Mucosa of rectum (tissue), 2 donors: ENCODE data around the gene PPP2R5E.

Source experiments
- H3K27ac ChIP-seq, 2 donors: one replicate each; pipeline ENCODE4 v1.7.0; 2013; ENCODE audit warnings: inconsistent platforms in 2 of 2, low read depth in 2 of 2, low read length in 2 of 2
- H3K27me3 ChIP-seq, 2 donors: one replicate each; pipeline ENCODE4 v1.7.0; 2013; ENCODE audit warnings: low read length in 2 of 2; ENCODE audit not compliant: control insufficient read depth in 2 of 2, insufficient read depth in 2 of 2
- H3K36me3 ChIP-seq, 2 donors: one replicate each; pipeline ENCODE4 v1.7.0; 2013; ENCODE audit warnings: low read length in 2 of 2; ENCODE audit not compliant: control insufficient read depth in 2 of 2, insufficient read depth in 2 of 2
- H3K4me1 ChIP-seq, 2 donors: one replicate each; pipeline ENCODE4 v1.7.0; 2013; ENCODE audit warnings: low read length in 2 of 2, mild to moderate bottlenecking in 1 of 2; ENCODE audit not compliant: control insufficient read depth in 2 of 2, insufficient read depth in 2 of 2
- H3K4me3 ChIP-seq, 2 donors: one replicate each; pipeline ENCODE4 v1.7.0; 2013; ENCODE audit warnings: low read length in 2 of 2
- H3K9ac ChIP-seq, 2 donors: one replicate each; pipeline ENCODE4 v1.7.0; 2013; ENCODE audit warnings: low read length in 2 of 2, low read depth in 1 of 2, mild to moderate bottlenecking in 1 of 2
- H3K9me3 ChIP-seq, 2 donors: one replicate each; pipeline ENCODE4 v1.7.0; 2013; ENCODE audit warnings: low read length in 2 of 2; ENCODE audit not compliant: control insufficient read depth in 2 of 2
- donor health status: healthy.
- donor health status: Normal muscosa, but diverticular disease.

Gene PPP2R5E

DNA sequence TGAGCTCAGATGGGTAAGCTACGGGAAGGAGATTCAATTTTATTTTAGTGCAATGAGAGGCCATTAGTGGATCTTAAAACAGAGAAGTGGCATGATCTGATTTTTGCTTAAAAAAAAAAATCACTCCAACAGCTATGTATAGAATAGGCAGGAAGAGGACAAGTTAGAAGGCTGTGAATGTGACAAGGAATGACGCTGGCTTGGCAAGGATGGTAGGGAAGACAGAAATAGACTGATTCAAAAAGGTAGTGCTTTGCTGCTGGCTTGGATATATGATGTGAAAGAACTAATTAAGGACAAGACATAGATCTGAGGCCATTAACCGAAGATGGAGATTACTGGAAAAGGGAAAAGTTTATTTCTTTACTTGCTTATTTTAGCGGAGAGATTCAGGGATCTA, 119.3 kb downstream of the PPP2R5E start:
- Histone ChIP-seq H3K27ac (no peak overlapping the region), H3K4me1 (no peaks in the 10 kb centered on the region), H3K27me3 (no peaks in the 10 kb centered on the region), H3K4me3 (no peak overlapping the region), H3K36me3 (peaks cover 9 to 13% of the 10 kb centered on the region in 2 donors), H3K9me3 (no peaks in the 10 kb centered on the region), H3K9ac (no peak overlapping the region)

GRCh38 chr14:63423381-63423780, 119.8 kb downstream of the PPP2R5E start:
- Histone ChIP-seq H3K9ac (no peak overlapping the region), H3K4me3 (no peak overlapping the region), H3K27me3 (no peaks in the 10 kb centered on the region), H3K9me3 (no peaks in the 10 kb centered on the region), H3K4me1 (no peaks in the 10 kb centered on the region), H3K36me3 (peaks cover 9 to 13% of the 10 kb centered on the region in 2 donors), H3K27ac (no peak overlapping the region)

DNA sequence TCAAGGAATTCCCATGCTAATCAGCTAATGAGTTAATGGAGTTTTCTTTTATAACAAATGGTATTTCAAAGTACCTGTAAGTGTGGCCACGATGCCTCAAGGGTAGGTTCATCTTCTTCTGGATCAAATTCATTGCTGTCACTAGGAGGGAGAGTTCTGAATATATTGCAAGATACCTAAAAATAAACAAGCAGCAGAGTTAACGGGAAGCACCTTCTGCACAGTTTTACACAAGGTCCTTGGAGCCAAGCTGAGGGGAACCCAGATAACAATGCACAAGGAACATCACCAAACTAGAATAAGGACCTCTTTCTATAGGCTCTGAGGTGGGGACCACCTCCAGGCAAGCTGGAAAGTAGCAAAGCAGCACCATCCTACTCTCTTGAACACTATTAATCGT, 121.3 kb downstream of the PPP2R5E start:
- no peak overlapping the region for H3K27ac ChIP-seq
- H3K27me3 ChIP-seq = no peaks in the 10 kb centered on the region
- no peaks in the 10 kb centered on the region for H3K4me1 ChIP-seq
- H3K9me3 ChIP-seq = no peaks in the 10 kb centered on the region
- H3K36me3 ChIP-seq = peaks cover 9 to 13% of the 10 kb centered on the region in 2 donors
- H3K4me3 ChIP-seq = no peak overlapping the region
- no peak overlapping the region for H3K9ac ChIP-seq

DNA sequence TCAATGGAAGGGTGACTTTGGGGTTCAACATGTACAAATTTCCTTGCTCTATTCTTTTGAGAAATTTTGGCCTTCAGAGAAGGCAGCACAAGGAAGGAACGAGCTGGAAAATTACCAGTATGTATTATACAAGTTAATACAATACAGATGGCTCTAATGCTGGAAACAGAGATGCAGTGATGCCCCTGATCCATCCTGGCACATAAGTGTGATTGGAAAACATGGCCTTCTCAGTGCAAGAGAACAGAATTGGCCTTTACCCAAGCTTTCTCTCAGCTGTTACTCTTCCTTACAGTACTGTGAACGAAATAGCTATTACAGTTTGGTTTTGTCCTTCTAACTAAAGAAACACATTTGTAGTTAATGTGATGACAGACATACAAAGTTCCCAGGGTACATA, 122.0 kb downstream of the PPP2R5E start:
- Histone ChIP-seq H3K4me3 (no peak overlapping the region), H3K27ac (no peak overlapping the region), H3K4me1 (no peaks in the 10 kb centered on the region), H3K9me3 (no peaks in the 10 kb centered on the region), H3K27me3 (no peaks in the 10 kb centered on the region), H3K36me3 (peaks cover 9 to 13% of the 10 kb centered on the region in 2 donors), H3K9ac (no peak overlapping the region)

- Histone ChIP-seq H3K4me1 (no peaks in the 10 kb centered on the region), H3K27me3 (no peaks in the 10 kb centered on the region), H3K9ac (no peak overlapping the region), H3K9me3 (no peaks in the 10 kb centered on the region), H3K4me3 (no peak overlapping the region), H3K27ac (no peak overlapping the region), H3K36me3 (peaks cover 9 to 23% of the 10 kb centered on the region in 2 donors)
Observed at GRCh38 chr14:63418020-63418419, 125.2 kb downstream of the PPP2R5E start.

DNA sequence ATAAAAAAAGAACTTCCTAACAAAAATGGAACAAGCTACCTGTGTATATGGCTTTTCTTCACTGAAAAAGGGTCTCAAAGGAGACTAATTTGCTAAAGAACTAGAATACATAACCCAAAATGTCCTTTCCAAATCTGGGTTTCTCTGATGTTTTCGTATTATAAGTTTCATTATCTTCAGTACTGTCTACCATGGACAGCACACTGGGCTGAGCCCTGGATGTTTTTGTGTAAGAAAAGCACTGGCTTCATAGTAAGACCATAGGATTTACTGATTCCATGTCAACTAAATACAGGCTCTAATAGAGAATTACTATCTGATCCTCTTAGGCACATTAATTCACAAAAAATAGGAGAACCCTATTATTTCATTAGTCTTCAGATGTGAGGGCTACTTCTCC, 130.2 kb downstream of the PPP2R5E start:
- no peak overlapping the region for H3K9ac ChIP-seq
- H3K27ac ChIP-seq = no peak overlapping the region
- no peaks in the 10 kb centered on the region for H3K27me3 ChIP-seq
- no peaks in the 10 kb centered on the region for H3K9me3 ChIP-seq
- no peaks in the 10 kb centered on the region for H3K4me1 ChIP-seq
- no peak overlapping the region for H3K4me3 ChIP-seq
- peaks cover 0 to 24% of the 10 kb centered on the region in 2 donors for H3K36me3 ChIP-seq

GRCh38 chr14:63406333-63406732, 136.8 kb downstream of the PPP2R5E start:
- Histone ChIP-seq H3K4me1 (peaks cover 13 to 15% of the 10 kb centered on the region in 2 donors), H3K9ac (no peak overlapping the region), H3K4me3 (no peak overlapping the region), H3K9me3 (no peaks in the 10 kb centered on the region), H3K27me3 (no peaks in the 10 kb centered on the region), H3K27ac (no peak overlapping the region), H3K36me3 (peaks cover 9 to 13% of the 10 kb centered on the region in 2 donors)

- Histone ChIP-seq H3K27me3 (no peaks in the 10 kb centered on the region), H3K4me3 (no peak overlapping the region), H3K36me3 (peaks cover 9 to 12% of the 10 kb centered on the region in 2 donors), H3K9ac (no peak overlapping the region), H3K27ac (peak overlapping the region; percentile 0 to 64), H3K9me3 (no peaks in the 10 kb centered on the region), H3K4me1 (peaks cover 13 to 15% of the 10 kb centered on the region in 2 donors)
Observed at GRCh38 chr14:63405715-63406114, 137.5 kb downstream of the PPP2R5E start.

DNA sequence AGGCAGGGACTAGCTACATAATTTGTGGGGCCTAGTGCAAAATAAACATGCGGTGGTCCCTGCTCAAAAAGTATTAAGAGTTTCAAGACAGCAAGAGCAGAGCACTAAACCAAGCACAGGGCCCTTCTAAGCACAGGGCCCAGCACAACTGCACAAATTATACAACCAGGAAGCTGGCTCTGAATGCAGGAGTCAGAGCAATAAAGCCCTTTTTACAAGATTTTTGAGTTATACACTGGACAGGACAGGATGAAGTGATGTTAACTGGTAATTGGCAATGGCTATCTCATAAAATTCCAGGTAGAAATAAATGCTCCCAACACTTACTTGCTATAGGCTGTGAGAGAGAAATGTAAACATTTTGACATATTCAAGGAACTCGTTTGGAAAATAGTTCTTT, 138.3 kb downstream of the PPP2R5E start:
- no peaks in the 10 kb centered on the region for H3K9me3 ChIP-seq
- H3K9ac ChIP-seq = no peak overlapping the region
- H3K27ac ChIP-seq = peak overlapping the region; percentile 70 to 78
- no peaks in the 10 kb centered on the region for H3K27me3 ChIP-seq
- H3K36me3 ChIP-seq = peaks cover 7 to 9% of the 10 kb centered on the region in 2 donors
- peaks cover 13 to 15% of the 10 kb centered on the region in 2 donors for H3K4me1 ChIP-seq
- H3K4me3 ChIP-seq = no peak overlapping the region

- Histone ChIP-seq H3K27me3 (no peaks in the 10 kb centered on the region), H3K27ac (no peak overlapping the region), H3K36me3 (peaks cover 4% of the 10 kb centered on the region in 2 donors), H3K4me1 (peaks cover 13 to 15% of the 10 kb centered on the region in 2 donors), H3K9me3 (no peaks in the 10 kb centered on the region), H3K4me3 (no peak overlapping the region), H3K9ac (no peak overlapping the region)
Observed at GRCh38 chr14:63401646-63402045, 141.5 kb downstream of the PPP2R5E start.

DNA sequence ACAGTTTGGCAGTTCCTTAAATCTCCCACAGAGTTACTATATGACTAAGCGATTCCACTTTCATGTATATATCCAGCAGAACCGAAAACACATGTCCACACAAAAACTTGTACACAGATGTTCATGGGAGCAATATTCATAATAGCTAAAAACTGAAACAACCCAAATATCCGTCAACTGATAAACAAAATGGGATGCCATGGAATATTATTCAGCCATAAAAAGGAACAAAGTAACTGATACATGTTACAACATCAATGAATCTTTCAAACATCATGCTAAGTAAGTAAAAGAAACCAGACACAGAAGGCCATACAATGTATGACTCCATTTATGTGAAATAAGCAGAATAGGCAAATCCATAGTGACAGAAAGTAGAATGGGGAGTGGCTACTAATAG, 144.2 kb downstream of the PPP2R5E start:
- no peak overlapping the region for H3K27ac ChIP-seq
- H3K27me3 ChIP-seq = no peaks in the 10 kb centered on the region
- no peak overlapping the region for H3K4me3 ChIP-seq
- H3K36me3 ChIP-seq = peaks cover 7 to 10% of the 10 kb centered on the region in 2 donors
- H3K4me1 ChIP-seq = peaks cover 3 to 14% of the 10 kb centered on the region in 2 donors
- no peaks in the 10 kb centered on the region for H3K9me3 ChIP-seq
- no peak overlapping the region for H3K9ac ChIP-seq
